B cell (primary cell): ENCODE measurements around the gene WDR26.

ENCODE experiments used
- EZH2 ChIP-seq: IDR thresholded peaks from 2 replicates; pipeline ENCODE4 v1.6.1; 2012; ENCODE audit warnings: borderline replicate concordance, low read depth, mild to moderate bottlenecking, moderate library complexity, low read length; ENCODE audit not compliant: insufficient read depth, poor library complexity, severe bottlenecking
- TF ChIP-seq, protein P1 (sequence below): fragments of 200-600 bp; IDR thresholded peaks from one replicate; pipeline ENCODE4 v1.8.0; 2022; ENCODE audit warnings: antibody characterized with exemption, mild to moderate bottlenecking

DNA sequence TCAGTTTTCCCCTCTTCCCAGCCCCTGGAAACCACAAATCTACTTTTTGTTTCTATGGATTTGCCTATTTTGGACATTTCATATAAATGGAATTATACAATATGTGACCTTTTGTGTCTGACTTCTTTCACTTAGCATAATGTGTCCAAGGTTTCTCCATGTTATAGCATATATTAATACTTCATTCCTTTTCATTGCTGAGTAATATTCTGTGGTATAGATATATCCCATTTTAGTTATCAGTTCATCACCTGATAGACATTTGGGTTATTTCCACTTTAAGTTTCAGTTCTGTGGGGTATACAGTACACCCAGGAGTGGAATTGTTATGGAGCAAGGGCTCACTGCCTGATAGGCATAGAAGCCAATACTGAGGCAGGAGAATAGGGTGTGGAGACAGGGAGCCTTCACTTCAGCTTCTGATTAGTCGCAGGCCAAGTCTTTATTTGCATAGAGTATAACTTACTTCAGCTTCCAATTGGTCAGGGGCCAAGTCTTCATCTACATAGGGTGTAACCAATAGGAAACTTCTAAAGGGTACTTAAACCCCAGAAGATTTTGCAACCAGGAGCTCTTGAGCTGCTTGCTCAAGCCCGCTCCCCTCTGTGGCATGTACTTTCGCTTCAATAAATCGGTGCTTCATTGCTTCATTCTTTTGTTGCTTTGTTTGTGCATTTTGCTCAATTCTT, 96.3 kb downstream of the WDR26 start:
- no peak for TF ChIP-seq EZH2
- TF ChIP-seq, protein P1, sequence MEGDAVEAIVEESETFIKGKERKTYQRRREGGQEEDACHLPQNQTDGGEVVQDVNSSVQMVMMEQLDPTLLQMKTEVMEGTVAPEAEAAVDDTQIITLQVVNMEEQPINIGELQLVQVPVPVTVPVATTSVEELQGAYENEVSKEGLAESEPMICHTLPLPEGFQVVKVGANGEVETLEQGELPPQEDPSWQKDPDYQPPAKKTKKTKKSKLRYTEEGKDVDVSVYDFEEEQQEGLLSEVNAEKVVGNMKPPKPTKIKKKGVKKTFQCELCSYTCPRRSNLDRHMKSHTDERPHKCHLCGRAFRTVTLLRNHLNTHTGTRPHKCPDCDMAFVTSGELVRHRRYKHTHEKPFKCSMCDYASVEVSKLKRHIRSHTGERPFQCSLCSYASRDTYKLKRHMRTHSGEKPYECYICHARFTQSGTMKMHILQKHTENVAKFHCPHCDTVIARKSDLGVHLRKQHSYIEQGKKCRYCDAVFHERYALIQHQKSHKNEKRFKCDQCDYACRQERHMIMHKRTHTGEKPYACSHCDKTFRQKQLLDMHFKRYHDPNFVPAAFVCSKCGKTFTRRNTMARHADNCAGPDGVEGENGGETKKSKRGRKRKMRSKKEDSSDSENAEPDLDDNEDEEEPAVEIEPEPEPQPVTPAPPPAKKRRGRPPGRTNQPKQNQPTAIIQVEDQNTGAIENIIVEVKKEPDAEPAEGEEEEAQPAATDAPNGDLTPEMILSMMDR: no peak
